OCI-LY3 (cell line): ENCODE measurements around the gene MLEC.

ENCODE experiments used
- H2AFZ ChIP-seq: fragments of 200-600, 300-600 bp; shearing (Covaris generic); 2 replicates; pipeline ENCODE4 v1.6.0; 2014; ENCODE audit warnings: antibody characterized with exemption, low read depth, low read length
- H3K27ac ChIP-seq: fragments of 200-600, 300-600 bp; sonication (generic); 2 replicates; pipeline ENCODE4 v1.5.1; 2014; ENCODE audit warnings: mild to moderate bottlenecking, low read length, moderate library complexity, mixed read lengths
- H3K27me3 ChIP-seq: fragments of 200-600, 300-600 bp; sonication (generic); 2 replicates; pipeline ENCODE4 v1.6.1; 2014; ENCODE audit warnings: low read depth, low read length, mixed read lengths
- H3K36me3 ChIP-seq: fragments of 200-600, 300-600 bp; sonication (generic); replicated peaks from 2 replicates; pipeline ENCODE3; 2014; ENCODE audit warnings: low read depth, low read length, mixed read lengths
- H3K4me1 ChIP-seq: fragments of 300-600, 200-600 bp; sonication (generic); 2 replicates; pipeline ENCODE4 v1.6.1; 2014; ENCODE audit warnings: low read length, mixed read lengths
- H3K4me2 ChIP-seq: fragments of 200-600, 300-600 bp; sonication (generic); 2 replicates; pipeline ENCODE4 v1.6.1; 2014; ENCODE audit warnings: low read length, mixed read lengths
- H3K4me3 ChIP-seq: fragments of 300-600, 200-600 bp; sonication (generic); 2 replicates; pipeline ENCODE4 v1.5.1; 2014; ENCODE audit warnings: antibody characterized with exemption, mild to moderate bottlenecking, low read length, moderate library complexity
- H3K79me2 ChIP-seq: fragments of 300-600, 200-600 bp; shearing (Covaris generic); 2 replicates; pipeline ENCODE4 v1.6.1; 2014; ENCODE audit warnings: mild to moderate bottlenecking, low read length, mixed read lengths
- H3K9ac ChIP-seq: fragments of 300-600, 200-600 bp; shearing (Covaris generic); 2 replicates; pipeline ENCODE4 v1.6.0; 2014; ENCODE audit warnings: mild to moderate bottlenecking, low read length, moderate library complexity
- H3K9me3 ChIP-seq: fragments of 200-600, 300-600 bp; shearing (Covaris generic); 2 replicates; pipeline ENCODE4 v1.6.1; 2014; ENCODE audit warnings: low read length, mixed read lengths; ENCODE audit not compliant: insufficient read depth
- H4K20me1 ChIP-seq: fragments of 200-600, 300-600 bp; sonication (generic); 2 replicates; pipeline ENCODE4 v1.6.1; 2016; ENCODE audit warnings: low read length, mixed read lengths; ENCODE audit not compliant: insufficient read depth
- CTCF ChIP-seq: fragments of 200-600, 300-600 bp; sonication (generic); IDR thresholded peaks from 2 replicates; pipeline ENCODE4 v1.5.1; 2014; ENCODE audit warnings: antibody characterized with exemption, low read length, low read depth
- EZH2phosphoT487 ChIP-seq: fragments of 200-600 bp; shearing (Covaris generic); IDR thresholded peaks from 2 replicates; pipeline ENCODE4 v1.6.1; 2018; ENCODE audit warnings: antibody characterized with exemption, mixed run types, low read depth

The MLEC gene

GRCh38 chr12:120658286-120659150 is 28.4 kb upstream of the MLEC start:
- Histone ChIP-seq H4K20me1 (no peaks in the 10 kb centered on the region), H3K4me2 (no peak overlapping the region), H3K27me3 (peaks cover 5% of the 10 kb centered on the region; the same call in 1 of the 2 replicates), H3K9ac (no peak overlapping the region), H3K27ac (no peak overlapping the region), H3K4me3 (no peak overlapping the region), H3K4me1 (peaks cover 13% of the 10 kb centered on the region), H3K79me2 (no peaks in the 10 kb centered on the region), H3K36me3 (no peaks in the 10 kb centered on the region), H3K9me3 (no peaks in the 10 kb centered on the region), H2AFZ (no peak overlapping the region)
- TF ChIP-seq CTCF, result no peak

- TF ChIP-seq CTCF (no peak), EZH2phosphoT487 (no peak)
- Histone ChIP-seq H3K27me3 (peaks cover 5% of the 10 kb centered on the region; the same call in 1 of the 2 replicates), H4K20me1 (no peaks in the 10 kb centered on the region), H3K4me2 (no peak overlapping the region), H3K4me1 (peaks cover 19% of the 10 kb centered on the region), H2AFZ (no peak overlapping the region), H3K9me3 (no peaks in the 10 kb centered on the region), H3K36me3 (no peaks in the 10 kb centered on the region), H3K4me3 (no peak overlapping the region), H3K27ac (no peak overlapping the region), H3K9ac (no peak overlapping the region), H3K79me2 (no peaks in the 10 kb centered on the region)
Observed at GRCh38 chr12:120659151-120659525, 27.8 kb upstream of the MLEC start.

GRCh38 chr12:120661432-120661831 is 25.5 kb upstream of the MLEC start:
- no peaks in the 10 kb centered on the region for H4K20me1 ChIP-seq
- H3K4me1 ChIP-seq, result peaks cover 31% of the 10 kb centered on the region
- H3K9me3 ChIP-seq, result no peaks in the 10 kb centered on the region
- H3K9ac ChIP-seq, result no peak overlapping the region
- no peak overlapping the region for H3K4me2 ChIP-seq
- H3K27me3 ChIP-seq, result peaks cover 5% of the 10 kb centered on the region; the same call in 1 of the 2 replicates
- TF ChIP-seq EZH2phosphoT487 (no peak), CTCF (no peak)
- no peaks in the 10 kb centered on the region for H3K36me3 ChIP-seq
- no peak overlapping the region for H3K4me3 ChIP-seq
- no peak overlapping the region for H2AFZ ChIP-seq
- H3K79me2 ChIP-seq, result no peaks in the 10 kb centered on the region
- H3K27ac ChIP-seq, result no peak overlapping the region

GRCh38 chr12:120662879-120663278 is 24.1 kb upstream of the MLEC start:
- Histone ChIP-seq H3K79me2 (no peaks in the 10 kb centered on the region), H2AFZ (no peak overlapping the region), H3K9me3 (no peaks in the 10 kb centered on the region), H4K20me1 (no peaks in the 10 kb centered on the region), H3K4me3 (0 out of 2 replicates have a peak overlapping the region, but pooled peaks have one; percentile 24), H3K9ac (no peak overlapping the region; the same call in 1 of the 2 replicates), H3K36me3 (no peaks in the 10 kb centered on the region), H3K4me2 (peak overlapping the region; percentile 60), H3K4me1 (peaks cover 37% of the 10 kb centered on the region), H3K27me3 (peaks cover 5% of the 10 kb centered on the region; the same call in 1 of the 2 replicates), H3K27ac (peak overlapping the region; percentile 50; the same call in 1 of the 2 replicates)
- TF ChIP-seq EZH2phosphoT487 (no peak), CTCF (no peak)
